Measurements from ENCODE around the gene RBM38.

- TF ChIP-seq CTCF (IDR thresholded peaks at IDR 0.05; ENCODE audit: low read depth, low read length): no peak
- no peak for TF ChIP-seq EZH2phosphoT487 (IDR thresholded peaks at IDR 0.05; ENCODE audit: low read depth)
Observed at GRCh38 chr20:57410398-57410920, 19.3 kb downstream of the RBM38 start.
